HG03097 (cell line): Measurements from ENCODE around the gene SAMD4B.
"Not testable (repeated sequence)": the region's sequence is repeated elsewhere in the genome, so short reads cannot be mapped to it uniquely, and the experiment has no call there.

ENCODE experiments used
- ATAC-seq: cut with Tn5 transposase; IDR thresholded peaks from one replicate; pipeline ENCODE4 v1.9.1; 2021; ENCODE audit not compliant: unreplicated experiment, low FRiP score

The SAMD4B gene

DNA sequence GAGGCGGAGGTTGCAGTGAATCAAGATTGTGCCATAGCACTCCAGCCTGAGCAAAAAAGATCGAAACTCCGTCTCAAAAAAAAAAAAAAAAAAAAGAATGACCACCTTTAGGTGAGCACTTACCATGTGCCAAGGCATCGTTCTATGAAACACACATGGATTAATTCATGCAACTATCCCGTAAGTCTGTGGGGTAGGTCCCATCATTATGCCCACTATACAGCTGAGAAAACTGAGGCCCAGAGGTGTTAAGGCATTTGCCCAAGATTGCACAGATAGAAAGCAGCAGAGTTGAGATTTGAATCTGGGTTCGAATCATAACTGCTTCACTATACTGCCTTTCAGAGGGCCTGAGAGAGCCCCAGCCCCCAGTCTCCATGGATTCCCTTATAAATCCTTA is 8.7 kb upstream of the SAMD4B start:
- no peak for ATAC-seq

DNA sequence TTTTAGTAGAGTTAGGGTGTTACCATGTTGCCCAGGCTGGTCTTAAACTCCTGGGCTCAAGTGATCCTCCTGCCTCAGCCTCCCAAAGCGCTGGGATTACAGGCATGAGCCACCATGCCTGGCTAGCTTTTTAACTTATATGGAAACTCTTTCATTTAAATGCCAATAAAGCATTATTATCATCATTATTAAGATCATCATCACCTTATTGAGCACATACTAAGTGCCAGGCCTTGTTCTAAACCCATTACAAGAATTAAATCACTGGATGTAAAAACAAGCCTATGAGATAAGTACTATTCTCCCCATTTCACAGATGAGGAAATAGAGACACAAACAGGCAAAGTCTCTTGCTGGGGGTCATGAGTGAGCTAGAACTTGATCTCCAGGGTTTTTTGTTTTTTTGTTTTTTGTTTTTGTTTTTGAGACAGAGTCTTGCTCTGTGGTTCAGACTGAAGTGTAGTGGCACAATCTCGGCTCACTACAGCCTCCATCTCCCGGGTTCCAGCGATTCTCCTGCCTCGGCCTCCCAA is 7.7 kb upstream of the SAMD4B start:
- no peak for ATAC-seq

DNA sequence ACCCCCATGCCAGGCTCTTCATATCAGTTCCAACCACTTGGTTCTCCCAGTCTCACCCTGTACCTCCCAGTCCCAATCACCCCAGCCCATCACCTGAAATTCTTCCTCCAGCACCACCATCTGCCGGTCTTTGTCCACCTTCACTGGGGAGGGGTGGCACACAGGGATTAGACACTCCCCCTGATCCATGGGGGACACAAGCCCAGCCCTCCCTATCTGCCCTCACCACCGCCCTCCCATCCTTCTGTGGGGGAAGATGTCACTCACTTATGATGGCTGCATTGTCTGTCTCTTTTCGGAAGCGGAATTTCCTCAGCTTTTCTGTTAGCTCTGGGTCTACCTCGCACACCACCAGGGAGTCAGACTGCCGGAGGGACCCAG is 7.1 kb upstream of the SAMD4B start:
- ATAC-seq = no peak

DNA sequence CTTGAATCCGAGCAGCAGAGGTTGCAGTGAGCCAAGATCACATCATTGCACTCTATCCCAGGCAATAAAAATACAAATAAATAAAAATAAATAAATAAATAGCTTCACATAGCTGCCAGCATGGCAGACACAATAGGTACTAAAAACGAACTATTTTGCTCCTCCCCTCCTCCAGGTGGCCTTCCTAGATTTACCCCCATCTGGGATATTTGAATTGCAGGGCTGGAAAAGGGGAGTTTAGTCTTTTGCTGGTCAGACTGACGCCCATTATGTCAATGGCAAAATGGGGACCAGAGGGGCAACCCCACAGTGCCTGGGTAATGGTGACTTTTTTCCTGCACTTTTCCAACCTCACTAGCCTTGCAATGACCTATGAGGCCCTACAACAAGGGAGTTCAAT is 5.7 kb upstream of the SAMD4B start:
- ATAC-seq = no peak

DNA sequence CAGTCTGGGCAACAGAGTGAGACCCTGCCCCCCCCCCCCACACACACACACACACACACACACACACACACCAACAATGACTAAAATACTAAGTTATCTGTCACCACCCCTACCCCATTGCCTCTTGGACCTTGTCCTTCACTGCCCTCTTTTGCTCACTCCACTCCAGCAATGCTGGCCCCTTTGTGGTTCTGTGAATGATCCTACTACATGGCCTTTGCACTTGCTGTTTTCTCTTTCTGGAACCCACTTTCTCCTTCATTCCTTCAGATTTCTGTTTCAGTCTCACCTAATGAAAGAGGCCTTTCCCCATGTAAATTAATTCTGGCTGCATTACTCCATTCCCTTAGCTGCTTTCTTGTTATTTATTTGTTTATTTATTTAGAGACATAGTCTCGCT is 2.5 kb upstream of the SAMD4B start:
- no peak for ATAC-seq

DNA sequence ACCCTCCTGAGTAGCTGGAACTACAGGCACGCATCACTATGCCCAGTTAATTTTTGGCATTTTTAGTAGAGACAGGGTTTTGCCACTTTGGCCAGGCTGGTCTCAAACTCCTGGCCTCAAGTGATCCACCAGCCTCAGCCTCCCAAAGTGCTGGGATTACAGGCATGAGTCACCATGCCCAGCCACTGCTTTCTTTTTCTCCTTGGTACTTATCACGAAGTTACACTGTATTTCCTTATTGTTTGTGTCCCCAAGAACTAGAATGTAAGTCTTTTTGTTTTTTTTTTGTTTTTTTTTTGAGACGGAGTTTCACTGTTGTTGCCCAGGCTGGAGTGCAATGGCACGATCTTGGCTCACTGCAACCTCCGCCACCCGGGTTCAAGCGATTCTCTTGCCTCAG is 2.1 kb upstream of the SAMD4B start:
- not testable (repeated sequence) for ATAC-seq

DNA sequence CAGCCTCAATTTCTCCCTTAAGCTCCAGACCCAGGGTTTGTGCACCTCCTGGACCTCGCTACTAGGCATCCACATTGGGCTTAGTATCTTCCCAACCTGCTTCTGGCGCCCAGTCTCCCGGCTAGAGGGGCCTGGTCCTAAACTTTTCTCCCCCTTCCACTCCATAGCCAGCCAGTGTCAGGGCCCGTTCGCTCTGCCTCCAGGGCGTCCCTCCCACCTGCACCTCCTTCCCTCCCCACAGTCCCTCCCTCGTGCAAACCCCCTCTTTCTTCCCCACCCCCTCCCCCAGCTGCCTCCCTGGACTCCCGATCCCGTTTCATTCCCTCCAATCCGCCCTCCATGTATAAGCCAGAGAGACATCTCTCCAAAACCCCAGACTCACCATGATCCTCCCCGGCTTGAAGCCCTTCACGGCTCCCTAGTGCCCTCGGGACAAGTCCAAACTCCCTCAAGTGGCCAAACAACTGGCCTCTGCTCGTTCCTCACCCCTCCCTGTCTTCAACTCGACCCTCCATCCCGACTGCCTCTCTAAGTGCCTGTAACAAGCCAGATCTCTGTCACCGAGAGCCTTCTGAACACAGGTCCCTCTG is 997 bp upstream of the SAMD4B start:
- ATAC-seq = no peak

DNA sequence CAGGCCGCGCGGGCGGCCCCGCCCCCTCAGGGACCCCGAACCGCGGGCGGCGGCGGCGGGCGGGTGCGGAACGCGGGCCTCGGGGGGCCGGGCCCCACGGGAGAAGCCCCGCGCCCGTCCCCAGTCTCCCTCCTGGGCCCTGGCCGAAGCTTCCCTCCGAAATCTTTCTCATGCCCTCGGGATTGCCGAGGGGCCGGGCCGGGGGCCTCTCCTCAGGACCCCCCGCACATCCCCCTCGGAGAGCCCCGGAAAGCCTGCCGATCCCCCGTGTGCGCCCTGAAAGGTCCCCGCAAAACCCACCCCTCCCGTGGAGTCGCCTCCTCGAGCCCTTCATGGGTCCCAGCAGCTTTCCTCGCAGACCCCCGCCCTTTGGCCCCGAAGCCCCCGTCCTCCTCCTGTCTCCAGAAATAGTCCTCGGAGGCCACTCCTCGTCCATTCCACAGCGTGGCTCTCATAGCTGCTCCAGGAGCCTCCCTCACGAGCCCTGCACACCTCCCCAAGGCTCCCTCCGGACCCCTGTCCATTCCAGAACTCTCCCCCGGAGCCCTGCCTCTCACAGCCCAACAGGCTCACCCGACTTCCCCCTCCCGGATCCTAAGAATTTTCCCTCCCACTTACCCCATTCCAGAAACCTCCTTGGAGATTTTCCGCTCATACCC is 555 bp downstream of the SAMD4B start:
- ATAC-seq = no peak

DNA sequence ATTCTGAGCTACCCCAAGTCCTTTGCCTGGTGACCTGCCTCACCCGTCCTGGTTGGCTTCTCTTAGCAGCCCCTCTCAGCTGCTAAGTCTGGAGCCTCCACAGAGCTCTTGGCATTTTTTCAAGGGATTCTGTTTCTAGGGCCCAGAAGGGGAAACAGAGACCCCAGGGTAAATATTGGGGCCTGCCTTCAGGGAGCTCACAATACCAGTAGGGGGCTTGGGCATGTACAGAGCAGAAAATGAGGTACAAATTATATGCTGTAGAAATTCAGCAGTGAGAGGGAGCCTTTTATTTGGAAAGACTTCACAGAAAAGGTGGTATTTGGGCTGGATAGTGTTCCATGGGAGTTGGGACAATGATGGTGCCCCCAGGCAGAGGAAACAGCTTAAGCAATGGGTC is 3.7 kb downstream of the SAMD4B start:
- no peak for ATAC-seq

DNA sequence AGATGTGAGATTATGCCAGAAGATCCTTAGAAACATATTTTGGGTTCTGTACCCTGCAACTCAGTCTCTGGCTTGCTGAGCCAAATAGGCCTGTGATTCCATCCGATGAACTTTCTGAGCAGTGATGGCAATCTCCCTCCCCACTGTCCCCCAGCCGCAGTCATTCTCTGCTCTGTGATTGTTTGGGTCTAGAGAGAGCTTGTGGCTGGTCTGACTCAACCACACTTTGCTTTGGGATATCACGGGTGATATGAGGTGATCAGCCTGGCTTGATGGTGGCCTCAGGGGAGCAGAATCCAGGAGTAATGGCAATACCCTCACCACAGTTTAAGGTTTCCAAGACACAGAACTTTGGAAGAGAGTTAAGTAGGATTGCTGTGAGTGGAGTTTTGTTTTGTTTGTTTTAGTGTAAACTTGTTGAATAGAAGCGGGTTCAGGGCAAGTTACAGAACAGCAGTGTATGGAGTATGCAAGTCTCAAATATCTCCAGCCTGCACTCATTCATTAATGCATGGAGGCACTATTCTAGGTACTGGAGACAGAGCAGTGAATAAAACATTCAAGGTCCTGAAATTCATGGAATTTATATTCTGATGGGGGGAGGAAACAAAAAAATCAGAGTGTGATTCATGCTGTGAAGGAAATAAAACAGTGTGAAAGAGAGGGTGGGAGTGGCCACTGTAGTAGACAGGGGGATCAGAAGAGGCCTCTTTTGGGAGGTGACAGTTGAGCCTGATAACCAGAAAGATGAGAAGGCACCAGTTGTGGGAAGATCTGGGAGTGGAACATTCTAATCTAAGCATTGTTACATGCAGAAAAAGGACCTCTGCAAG is 5.3 kb downstream of the SAMD4B start:
- no peak for ATAC-seq

DNA sequence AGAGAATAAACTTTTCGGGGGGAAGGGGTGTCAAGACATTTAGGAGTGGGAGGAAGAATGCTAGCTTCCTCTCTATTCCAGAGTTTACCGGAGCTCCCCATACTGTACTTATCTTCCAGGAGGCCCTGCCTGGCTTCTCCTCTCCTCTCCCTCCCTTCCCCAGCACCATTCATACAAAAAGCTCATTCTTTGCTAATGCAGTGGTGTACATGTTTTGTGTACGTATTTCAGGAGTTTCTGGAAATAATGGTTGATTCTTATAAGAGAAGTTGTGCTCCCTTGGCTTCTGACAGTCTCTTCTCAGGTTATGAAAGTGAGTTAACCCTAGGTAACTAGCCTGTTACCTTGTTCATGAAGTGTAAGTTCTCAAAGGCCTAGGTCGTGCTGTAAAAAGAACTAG is 7.1 kb downstream of the SAMD4B start:
- no peak for ATAC-seq

DNA sequence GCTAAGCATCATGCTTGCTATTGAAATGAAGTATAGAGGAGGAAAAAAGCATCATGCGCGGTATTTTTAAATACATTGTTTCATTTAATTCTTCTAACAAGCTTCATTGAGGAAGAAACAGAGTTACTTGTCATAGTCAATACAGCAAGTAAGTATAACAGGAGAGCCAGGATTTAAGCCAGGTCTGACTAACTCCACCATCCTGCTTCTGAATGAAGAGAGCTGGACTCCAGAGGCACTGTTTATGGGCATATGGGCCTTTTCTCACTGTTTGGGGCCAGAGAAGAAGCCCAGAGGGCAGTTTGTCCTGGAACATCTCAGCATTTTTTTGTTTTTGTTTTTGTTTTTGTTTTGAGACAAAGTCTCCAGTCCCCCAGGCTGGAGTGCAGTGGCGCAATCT is 7.9 kb downstream of the SAMD4B start:
- no peak for ATAC-seq

DNA sequence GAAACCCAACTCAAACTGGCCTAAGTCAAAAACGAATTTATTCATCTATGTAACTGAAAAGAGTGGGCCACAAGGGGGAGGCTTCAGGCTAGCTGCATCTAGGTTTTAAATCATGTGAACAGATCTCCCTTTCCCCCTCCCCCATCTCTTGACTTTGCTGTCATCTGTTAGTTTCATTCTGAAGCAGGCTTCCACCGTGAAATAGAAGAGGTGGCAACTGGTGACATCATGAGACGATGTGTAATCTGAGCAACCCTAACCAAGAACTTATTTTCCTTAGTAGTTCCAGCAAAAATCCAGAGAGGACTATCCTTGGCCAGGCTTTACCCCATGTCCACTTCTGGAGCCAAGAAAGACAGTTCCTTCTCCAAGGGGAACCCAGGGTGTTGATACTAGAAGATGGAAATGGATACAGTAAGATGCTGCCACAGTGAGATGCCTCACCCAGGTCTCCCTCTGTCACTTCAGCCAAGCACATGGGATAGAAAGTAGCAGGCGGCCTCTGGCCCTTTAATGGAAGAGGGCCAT is 9.4 kb downstream of the SAMD4B start:
- ATAC-seq = no peak

DNA sequence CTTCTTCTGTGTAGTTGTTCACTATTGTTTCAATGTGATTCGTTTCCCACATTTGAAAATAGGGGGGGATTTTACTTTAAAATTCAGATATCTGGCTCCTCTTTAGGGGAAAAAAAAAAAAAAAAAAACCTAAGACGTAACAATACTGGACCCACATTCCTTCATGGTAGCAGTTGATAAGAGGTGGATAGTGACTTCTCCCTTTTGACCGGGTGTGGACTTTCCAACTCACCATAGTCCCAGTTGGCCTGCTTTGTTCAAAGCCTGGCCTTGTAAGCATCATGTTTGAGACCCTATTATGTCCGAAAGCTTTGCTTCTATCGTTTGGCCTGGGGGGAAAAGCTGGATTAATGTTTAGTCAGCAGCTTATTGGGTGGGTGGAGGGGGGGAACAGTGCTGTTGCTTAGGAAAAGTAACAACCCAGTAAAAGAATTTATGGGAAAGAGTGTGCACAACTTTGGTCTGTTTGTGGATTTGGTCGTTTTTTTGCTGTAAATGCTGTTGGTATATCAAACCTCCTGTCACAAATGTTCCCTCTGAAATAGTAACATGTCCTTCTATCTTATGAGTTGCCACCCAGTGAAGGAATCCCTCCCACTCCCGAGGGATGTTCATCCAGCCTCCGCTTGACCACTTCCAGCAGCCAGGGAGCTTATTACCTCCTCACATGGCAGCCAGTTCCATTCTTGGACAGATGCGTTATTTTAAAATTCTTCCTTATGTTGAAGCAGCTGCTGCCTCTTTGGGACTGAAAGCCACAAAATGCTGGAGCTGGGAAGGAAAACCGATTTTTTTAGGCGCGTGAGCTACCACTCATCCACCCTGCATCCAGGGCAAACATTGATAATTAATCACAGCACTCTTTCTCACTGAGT is 10.4 kb downstream of the SAMD4B start:
- ATAC-seq = no peak

DNA sequence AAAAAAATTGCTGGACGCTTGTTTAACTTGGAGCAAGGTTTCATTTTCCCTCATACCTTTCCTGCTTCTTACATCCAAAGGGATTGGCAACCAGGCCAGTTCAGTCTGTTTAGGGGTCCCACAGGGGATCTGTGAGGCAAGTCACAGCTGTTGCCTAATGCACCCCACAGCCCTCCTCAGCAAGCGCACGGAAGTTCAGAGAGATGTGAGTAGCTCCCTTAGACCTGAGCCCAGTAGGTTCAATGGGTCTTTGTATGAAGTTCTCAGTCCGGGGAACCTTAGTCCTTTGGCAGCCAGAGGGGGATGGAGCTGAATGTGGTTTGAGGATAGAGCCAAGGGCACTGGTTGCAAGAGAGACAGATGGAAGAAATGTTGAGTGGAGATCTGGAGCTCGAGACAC is 13.0 kb downstream of the SAMD4B start:
- no peak for ATAC-seq

DNA sequence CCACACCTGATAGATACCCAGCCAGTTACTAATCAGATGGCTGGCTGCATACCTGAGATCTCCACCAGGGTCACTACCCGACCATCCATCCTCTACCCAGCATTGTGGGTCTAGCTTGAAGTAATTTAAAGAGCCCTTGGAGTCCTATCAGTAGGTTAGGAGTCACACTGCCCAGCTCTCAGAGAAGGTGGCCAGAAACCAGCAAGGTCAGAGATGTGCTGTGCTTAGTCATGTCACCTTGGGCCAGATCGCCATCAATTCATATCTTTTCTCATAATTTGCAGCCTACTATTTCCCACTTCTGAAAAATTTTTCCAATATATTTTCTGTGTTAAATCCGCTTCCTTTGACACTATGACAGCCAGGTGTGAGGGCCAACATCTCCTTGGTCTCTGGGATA is 13.9 kb downstream of the SAMD4B start:
- ATAC-seq = no peak

DNA sequence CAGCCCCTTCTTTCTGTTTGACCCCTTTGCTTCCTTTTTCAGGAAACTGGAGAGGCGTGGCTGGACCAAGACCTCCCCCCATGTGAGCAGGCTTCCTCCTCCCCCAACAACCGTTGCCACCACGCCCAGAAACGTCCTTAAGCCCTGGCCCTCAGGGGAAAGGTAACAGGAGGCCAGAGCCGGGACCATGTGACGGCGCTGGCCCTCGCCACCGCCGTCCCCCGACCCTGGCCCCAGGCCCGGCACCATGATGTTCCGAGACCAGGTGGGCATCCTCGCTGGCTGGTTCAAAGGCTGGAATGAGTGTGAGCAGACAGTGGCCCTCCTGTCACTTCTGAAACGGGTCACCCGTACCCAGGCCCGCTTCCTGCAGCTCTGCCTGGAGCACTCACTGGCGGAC is 14.4 kb downstream of the SAMD4B start:
- ATAC-seq = no peak

DNA sequence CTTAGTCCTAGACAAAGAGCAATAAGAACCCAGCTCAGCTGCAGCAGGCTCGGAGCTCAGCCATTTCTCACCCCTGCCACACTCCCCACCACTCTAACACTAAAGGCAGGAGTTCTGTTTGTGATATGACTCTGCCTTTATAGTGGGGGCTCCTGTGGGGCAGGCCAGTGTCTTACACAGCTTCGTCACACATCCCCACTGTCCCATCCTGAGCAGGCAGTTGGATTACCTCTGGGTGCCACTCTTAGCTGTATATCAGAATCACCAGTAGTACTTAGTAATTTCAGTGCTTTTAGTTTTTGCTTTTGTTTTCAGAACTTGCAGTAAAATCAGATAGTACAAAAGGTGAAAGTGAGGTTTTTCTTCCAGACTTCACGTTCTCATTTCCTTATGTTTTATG is 16.8 kb downstream of the SAMD4B start:
- no peak for ATAC-seq

DNA sequence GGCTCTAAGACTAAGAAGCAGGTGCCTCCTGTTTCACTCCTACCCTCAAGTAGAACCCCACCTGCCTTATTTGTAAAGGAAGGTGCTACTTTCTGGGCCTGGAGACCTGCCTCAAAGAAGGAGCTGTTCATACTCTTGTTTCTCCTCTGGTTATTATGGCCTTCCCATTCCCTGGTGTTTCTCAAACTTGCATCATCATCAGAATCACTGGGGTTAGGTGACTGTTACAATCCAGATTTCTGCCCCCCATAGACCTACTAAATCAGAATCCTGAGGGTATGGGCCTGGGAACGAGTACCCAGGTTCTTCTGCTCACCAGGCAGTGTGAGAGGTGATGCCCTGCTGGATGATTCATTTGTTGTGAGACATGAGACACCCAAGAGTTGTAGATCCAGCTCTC is 18.4 kb downstream of the SAMD4B start:
- ATAC-seq = no peak
